Right lobe of liver (tissue), 6 donors: ENCODE results near the gene SLC4A11. TPM values are rescaled to one million over a fixed set of nuclear protein-coding genes. Genes with fewer than 3 reads are reported as not detected.

Experiments used
- ATAC-seq, 4 donors: fragments of 200-7000 bp; cut with Tn5 transposase; one replicate each; pipeline ENCODE4 v1.9.1; 2020; ENCODE audit warnings: mild to moderate bottlenecking in 4 of 4, moderate library complexity in 4 of 4
- DNase-seq, 3 donors: peaks; one replicate each; pipeline ENCODE4 v3.0.0-alpha.2; 2020
- H3K27ac ChIP-seq, 3 donors: fragments of 200-600 bp; one replicate each; pipeline ENCODE4 v1.8.0; 2022
- H3K27me3 ChIP-seq, 2 donors: fragments of 200-600 bp; one replicate each; pipeline ENCODE4 v1.8.0; 2022
- H3K36me3 ChIP-seq, 4 donors: fragments of 200-600 bp; sonication (generic) in 1 of 4; one replicate each; pipeline versions ENCODE4 v1.5.1 to v1.8.0; 2017 to 2022; ENCODE audit warnings: control low read depth in 1 of 4
- H3K4me1 ChIP-seq, 4 donors: fragments of 200-600 bp; sonication (generic) in 1 of 4; one replicate each; pipeline versions ENCODE4 v1.5.1 to v1.8.0; 2017 to 2022; ENCODE audit warnings: control low read depth in 1 of 4
- H3K4me3 ChIP-seq, 3 donors: fragments of 200-600 bp; one replicate each; pipeline ENCODE4 v1.8.0; 2022
- H3K9me3 ChIP-seq, 4 donors: fragments of 200-600 bp; sonication (generic) in 1 of 4; one replicate each; pipeline versions ENCODE4 v1.5.1 to v1.8.0; 2017 to 2022; ENCODE audit warnings: control low read depth in 1 of 4
- CTCF ChIP-seq, 4 donors: fragments of 200-600 bp in 3 of 4; fragments of 450-650 bp in 1 of 4; IDR thresholded peaks; one replicate each; pipeline versions ENCODE4 v1.5.1 to v1.8.0; 2016 to 2022; ENCODE audit warnings: antibody characterized with exemption in 4 of 4, mild to moderate bottlenecking in 2 of 4
- POLR2A ChIP-seq: fragments of 450-650 bp; IDR thresholded peaks from one replicate; pipeline ENCODE4 v1.6.1; 2017; ENCODE audit warnings: antibody characterized with exemption, mild to moderate bottlenecking
- WGBS: methylation state at CpG from one replicate; pipeline ENCODE4 v1.1.6; 2018; ENCODE audit warnings: low coverage, low lambda C conversion rate; ENCODE audit not compliant: insufficient coverage; ENCODE audit errors: missing lambda C conversion rate; 5-methylcytosine and 5-hydroxymethylcytosine counted together
- intact Hi-C, 2 donors: fragments of 100-400 bp; cut with DNase I; formaldehyde crosslinking; loops; one replicate each; pipeline versions ENCODE4 v1.11.2 to v1.14.1; 2022
- total RNA-seq, 6 experiments: library from RNA; depleted of rRNA in 2 of 6; stranded (reverse); fragments of >200 nt in 2 of 6; fragmentation: NEBNext Ultra II Directional in 3 of 6; extraction: Animal tissue kit (Norgen Biotek cat#: 25700) in 3 of 6; gene quantifications; one replicate each; pipeline versions ENCODE4 v1.1.0 to v1.2.4, GENCODE V29; 2016 to 2023
- donor health status: DM: no; HTN: yes; CAD: no.
- donor health status: DM: no; HTN: no; CAD: no.
- donor health status: DM: no; HTN: no; CAD: no.
- donor health status: DM: no; HTN: yes; CAD: no.
- donor health status: DM: no; HTN: yes; CAD: no.

Gene SLC4A11
- total RNA-seq, 6 experiments from 2014 or later, result 0.11 to 0.40 (median 0.18) TPM; not detected in 1

- Histone ChIP-seq H3K4me1 (peaks cover 0 to 2% (median under 1%) of the 10 kb centered on the region in 4 donors), H3K9me3 (no peaks in the 10 kb centered on the region), H3K36me3 (no peaks in the 10 kb centered on the region), H3K27me3 (no peaks in the 10 kb centered on the region), H3K4me3 (no peak overlapping the region), H3K27ac (no peak overlapping the region)
- WGBS, result 60% methylated on average over 5 of the region's 5 CpGs
- no peak for TF ChIP-seq CTCF (IDR thresholded peaks at IDR 0.05)
- intact Hi-C loops, result no loop called here
- no peak for ATAC-seq
- DNase-seq, result no peak
Measured at GRCh38 chr20:3181270-3181669, 57.7 kb downstream of the SLC4A11 start.

- TF ChIP-seq CTCF (IDR thresholded peaks at IDR 0.05), result no peak
- no peak for TF ChIP-seq POLR2A
- ATAC-seq (no peak), DNase-seq (peak in 1 of 3 donors; percentile 9)
- intact Hi-C loops, result no loop called here
- Histone ChIP-seq H3K4me1 (peaks cover 0 to 12% (median 3%) of the 10 kb centered on the region in 4 donors), H3K9me3 (no peaks in the 10 kb centered on the region), H3K4me3 (no peak overlapping the region), H3K27me3 (no peaks in the 10 kb centered on the region), H3K36me3 (no peaks in the 10 kb centered on the region), H3K27ac (no peak overlapping the region)
- 62% methylated on average over 4 of the region's 4 CpGs for WGBS
Measured at GRCh38 chr20:3180319-3180718, 58.7 kb downstream of the SLC4A11 start.

GRCh38 chr20:3177746-3178485 lies 61.1 kb downstream of the SLC4A11 start:
- ATAC-seq (no peak), DNase-seq (no peak)
- 19% methylated on average over 5 of the region's 8 CpGs for WGBS
- intact Hi-C loops, result no loop called here
- Histone ChIP-seq H3K9me3 (no peaks in the 10 kb centered on the region), H3K36me3 (no peaks in the 10 kb centered on the region), H3K4me1 (peaks cover 0 to 17% (median 6%) of the 10 kb centered on the region in 4 donors), H3K27ac (no peak overlapping the region), H3K4me3 (no peak overlapping the region), H3K27me3 (no peaks in the 10 kb centered on the region)
- TF ChIP-seq POLR2A (no peak), CTCF (IDR thresholded peaks at IDR 0.05) (no peak)

Other genes starting within 250 kb of the SLC4A11 start
- under 1 TPM in 3 of 6 experiments, not detected in 3; 0.55 to 0.81 (median 0.66) TPM for gene GNRH2, start 195.6 kb downstream of the SLC4A11 start, total RNA-seq
- 10 to 100 TPM; 27.8 to 59.1 (median 38.0) TPM for gene MRPS26, start 193.1 kb downstream of the SLC4A11 start, total RNA-seq
- gene OXT, start 167.6 kb downstream of the SLC4A11 start, total RNA-seq, result 10 to 100 TPM in 2 of 6 experiments, 1 to 10 TPM in 4; 1.8 to 41.2 (median 7.0) TPM
- gene AVP, start 154.5 kb downstream of the SLC4A11 start, total RNA-seq, result under 1 TPM in 2 of 6 experiments, not detected in 4; 0.74 to 0.93 TPM
- 10 to 100 TPM; 10.3 to 18.2 (median 11.3) TPM for gene FASTKD5, start 79.3 kb downstream of the SLC4A11 start, total RNA-seq
- gene UBOX5, start 79.3 kb downstream of the SLC4A11 start, total RNA-seq, result 1 to 10 TPM; 1.8 to 3.2 (median 2.0) TPM
- 1 to 10 TPM; 3.9 to 6.1 (median 4.9) TPM for gene LZTS3, start 65.6 kb downstream of the SLC4A11 start, total RNA-seq
- gene DDRGK1, start 34.5 kb downstream of the SLC4A11 start, total RNA-seq, result 10 to 100 TPM; 55.0 to 76.1 (median 60.1) TPM
- gene ITPA, start 29.7 kb downstream of the SLC4A11 start, total RNA-seq, result 10 to 100 TPM; 17.5 to 38.8 (median 26.7) TPM
- gene DNAAF9, start 168.5 kb upstream of the SLC4A11 start, total RNA-seq, result 1 to 10 TPM; 2.5 to 4.9 (median 4.2) TPM
- 10 to 100 TPM; 46.9 to 82.1 (median 59.1) TPM for gene ATRN, start 231.8 kb upstream of the SLC4A11 start, total RNA-seq